ENCODE measurements around the gene C2orf81.

The C2orf81 gene

DNA sequence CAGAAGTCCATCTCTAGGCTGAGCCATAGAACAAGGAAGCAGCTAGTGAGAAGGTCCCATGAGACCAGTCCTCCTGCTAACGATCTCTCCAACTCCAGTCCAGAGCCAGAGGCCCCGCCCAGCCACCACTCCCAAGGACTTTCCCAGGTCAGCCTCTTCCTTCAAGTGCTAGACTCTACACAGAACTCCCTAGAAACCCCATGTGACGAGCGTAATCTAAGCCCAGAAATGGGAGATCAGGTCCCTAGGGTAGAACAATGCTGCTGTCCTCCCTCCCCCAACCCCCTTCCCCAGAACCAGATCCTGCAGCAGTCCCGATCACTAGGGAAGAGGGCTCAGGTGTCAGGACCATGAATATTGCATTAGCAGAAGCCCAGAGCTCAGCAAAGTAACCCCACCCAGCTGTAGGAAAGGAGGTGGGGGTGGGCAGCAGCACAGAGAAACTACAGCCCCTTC lies 48.2 kb downstream of the C2orf81 start:
- H3K4me3 ChIP-seq (ENCODE audit: low read length): no peak overlapping the region
- TF ChIP-seq, protein P1, sequence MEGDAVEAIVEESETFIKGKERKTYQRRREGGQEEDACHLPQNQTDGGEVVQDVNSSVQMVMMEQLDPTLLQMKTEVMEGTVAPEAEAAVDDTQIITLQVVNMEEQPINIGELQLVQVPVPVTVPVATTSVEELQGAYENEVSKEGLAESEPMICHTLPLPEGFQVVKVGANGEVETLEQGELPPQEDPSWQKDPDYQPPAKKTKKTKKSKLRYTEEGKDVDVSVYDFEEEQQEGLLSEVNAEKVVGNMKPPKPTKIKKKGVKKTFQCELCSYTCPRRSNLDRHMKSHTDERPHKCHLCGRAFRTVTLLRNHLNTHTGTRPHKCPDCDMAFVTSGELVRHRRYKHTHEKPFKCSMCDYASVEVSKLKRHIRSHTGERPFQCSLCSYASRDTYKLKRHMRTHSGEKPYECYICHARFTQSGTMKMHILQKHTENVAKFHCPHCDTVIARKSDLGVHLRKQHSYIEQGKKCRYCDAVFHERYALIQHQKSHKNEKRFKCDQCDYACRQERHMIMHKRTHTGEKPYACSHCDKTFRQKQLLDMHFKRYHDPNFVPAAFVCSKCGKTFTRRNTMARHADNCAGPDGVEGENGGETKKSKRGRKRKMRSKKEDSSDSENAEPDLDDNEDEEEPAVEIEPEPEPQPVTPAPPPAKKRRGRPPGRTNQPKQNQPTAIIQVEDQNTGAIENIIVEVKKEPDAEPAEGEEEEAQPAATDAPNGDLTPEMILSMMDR (conservative IDR thresholded peaks at IDR 0.05; ENCODE audit: low read length): no peak
- peak; percentile 31 for DNase-seq (ENCODE audit: low read depth)

DNA sequence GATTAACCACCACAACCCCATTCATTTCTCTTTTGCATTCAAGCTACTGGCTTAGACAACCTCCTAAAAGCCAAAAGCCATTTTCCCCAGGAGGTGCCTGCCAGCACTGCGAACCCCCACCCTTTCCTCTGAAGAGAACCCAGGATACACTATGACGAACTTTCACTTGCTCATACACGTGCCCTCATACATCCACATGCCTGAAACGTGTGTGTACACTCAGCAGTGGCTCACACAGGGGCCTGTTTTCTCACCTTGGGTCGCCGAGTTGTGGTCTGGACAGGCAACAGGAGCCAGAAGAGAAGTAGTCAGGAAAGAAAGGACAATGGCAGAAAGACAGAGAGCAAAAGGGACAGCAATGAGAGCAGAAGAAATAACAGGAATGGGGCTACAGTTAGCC lies 48.7 kb downstream of the C2orf81 start:
- DNase-seq (ENCODE audit: low read depth): no peak
- TF ChIP-seq, protein P1 (conservative IDR thresholded peaks at IDR 0.05; ENCODE audit: low read length): no peak
- H3K4me3 ChIP-seq (ENCODE audit: low read length): no peak overlapping the region

DNA sequence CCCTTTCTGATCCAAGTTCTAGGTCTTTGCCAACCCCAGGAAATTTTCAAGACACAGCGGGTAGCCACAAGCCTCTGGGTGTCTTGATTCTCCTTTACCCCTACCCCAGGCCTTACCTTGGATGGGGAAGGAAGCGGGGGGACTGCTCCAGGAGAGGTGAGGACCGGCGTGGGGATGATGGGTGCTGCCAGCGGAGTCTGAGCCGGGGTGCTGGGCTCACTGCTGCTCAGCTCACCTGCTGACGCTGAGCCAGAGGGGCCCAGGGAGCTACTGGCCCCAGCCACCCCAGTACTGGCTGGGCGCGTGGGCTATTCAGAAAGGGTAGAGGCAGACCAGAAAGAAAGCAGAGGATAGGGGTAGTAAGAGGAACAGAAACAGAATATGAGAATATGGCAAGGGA lies 50.0 kb downstream of the C2orf81 start:
- no peak for DNase-seq (ENCODE audit: low read depth)
- no peak overlapping the region for H3K4me3 ChIP-seq (ENCODE audit: low read length)
- TF ChIP-seq, protein P1 (conservative IDR thresholded peaks at IDR 0.05; ENCODE audit: low read length): no peak

DNA sequence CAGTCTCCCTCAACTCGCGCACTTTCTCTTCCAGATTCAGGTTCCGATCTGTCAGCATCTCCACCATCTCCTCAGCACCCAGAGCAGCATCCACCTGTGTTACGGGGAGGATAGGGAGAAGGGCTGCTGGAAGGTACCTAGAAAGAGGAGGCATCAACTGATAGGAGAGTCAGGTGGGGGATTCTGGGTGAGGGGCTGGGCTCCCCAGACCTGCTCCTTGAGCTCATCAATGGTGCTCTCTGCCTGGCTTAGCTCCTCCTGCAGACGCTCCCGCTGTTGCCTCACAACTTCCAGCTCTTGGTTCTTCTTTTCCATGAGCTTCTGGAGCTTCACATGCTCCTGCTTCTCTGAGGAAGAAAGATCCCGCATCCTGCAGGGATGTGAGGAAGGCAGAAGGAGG lies 51.4 kb downstream of the C2orf81 start:
- no peak overlapping the region for H3K4me3 ChIP-seq (ENCODE audit: low read length)
- no peak for DNase-seq (ENCODE audit: low read depth)
- TF ChIP-seq, protein P1 (conservative IDR thresholded peaks at IDR 0.05; ENCODE audit: low read length): no peak

DNA sequence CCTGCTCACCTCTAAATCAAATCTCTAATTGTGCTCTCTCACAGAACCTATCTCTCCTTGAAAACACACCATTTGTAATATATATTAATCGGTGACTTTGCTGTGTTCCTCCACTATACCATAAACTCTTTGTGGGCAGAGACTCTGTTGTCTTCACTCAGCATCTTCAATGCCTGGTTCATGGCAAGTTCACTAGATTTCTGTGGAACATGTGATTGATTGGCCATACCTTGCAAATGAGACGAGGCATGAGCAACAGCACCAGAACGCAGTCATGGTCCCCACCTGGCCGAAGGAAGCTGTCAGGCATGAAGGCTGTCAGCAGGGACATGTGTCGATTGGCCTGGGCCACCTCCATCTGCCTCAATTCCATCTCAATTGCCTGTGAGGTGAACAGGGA lies 52.9 kb downstream of the C2orf81 start:
- no peak overlapping the region for H3K4me3 ChIP-seq (ENCODE audit: low read length)
- no peak for DNase-seq (ENCODE audit: low read depth)
- TF ChIP-seq, protein P1 (conservative IDR thresholded peaks at IDR 0.05; ENCODE audit: low read length): no peak

DNA sequence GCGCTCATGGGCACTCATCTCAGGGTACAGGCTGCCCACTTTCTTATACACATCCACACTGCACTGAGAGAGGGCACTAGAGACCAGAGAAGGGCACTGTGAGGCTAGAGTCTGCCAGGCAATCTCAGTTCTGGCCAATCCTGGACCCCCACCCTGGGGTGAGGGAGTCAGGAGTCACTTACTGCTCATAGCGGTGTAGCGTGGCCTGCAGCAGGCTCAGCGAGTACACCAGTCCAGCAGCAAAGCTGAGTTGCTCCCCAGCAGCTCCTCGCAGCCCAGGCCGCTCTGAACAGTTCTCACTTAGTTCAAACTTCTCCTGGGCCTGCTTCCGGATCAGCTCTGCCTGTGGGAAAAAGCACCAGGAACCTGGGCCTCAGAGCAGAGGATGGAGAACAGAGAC lies 53.6 kb downstream of the C2orf81 start:
- TF ChIP-seq, protein P1 (conservative IDR thresholded peaks at IDR 0.05; ENCODE audit: low read length): no peak
- H3K4me3 ChIP-seq (ENCODE audit: low read length): no peak overlapping the region
- no peak for DNase-seq (ENCODE audit: low read depth)

DNA sequence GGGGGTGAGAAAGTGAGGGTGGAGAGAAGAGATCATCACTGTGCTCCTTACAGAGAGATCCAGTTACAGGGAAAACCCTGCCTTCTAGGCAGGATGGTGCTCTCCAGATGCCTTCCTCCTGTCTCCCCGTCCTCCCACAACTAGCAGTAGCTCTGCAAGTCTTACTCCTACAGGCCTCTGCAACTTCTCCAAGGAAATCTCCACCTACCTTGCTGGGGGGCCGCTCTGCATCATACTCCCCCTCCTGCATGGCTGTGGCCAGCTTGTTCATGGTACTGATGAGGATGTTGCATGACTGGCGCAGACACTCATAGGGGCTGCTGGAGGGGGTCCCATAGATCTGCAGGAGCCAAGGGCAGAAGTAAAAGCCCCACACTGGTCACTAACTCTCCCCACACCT lies 55.4 kb downstream of the C2orf81 start:
- DNase-seq (ENCODE audit: low read depth): no peak
- no peak overlapping the region for H3K4me3 ChIP-seq (ENCODE audit: low read length)
- TF ChIP-seq, protein P1 (conservative IDR thresholded peaks at IDR 0.05; ENCODE audit: low read length): no peak
